ENCODE data around the gene RAB11FIP4.

Gene RAB11FIP4

DNA sequence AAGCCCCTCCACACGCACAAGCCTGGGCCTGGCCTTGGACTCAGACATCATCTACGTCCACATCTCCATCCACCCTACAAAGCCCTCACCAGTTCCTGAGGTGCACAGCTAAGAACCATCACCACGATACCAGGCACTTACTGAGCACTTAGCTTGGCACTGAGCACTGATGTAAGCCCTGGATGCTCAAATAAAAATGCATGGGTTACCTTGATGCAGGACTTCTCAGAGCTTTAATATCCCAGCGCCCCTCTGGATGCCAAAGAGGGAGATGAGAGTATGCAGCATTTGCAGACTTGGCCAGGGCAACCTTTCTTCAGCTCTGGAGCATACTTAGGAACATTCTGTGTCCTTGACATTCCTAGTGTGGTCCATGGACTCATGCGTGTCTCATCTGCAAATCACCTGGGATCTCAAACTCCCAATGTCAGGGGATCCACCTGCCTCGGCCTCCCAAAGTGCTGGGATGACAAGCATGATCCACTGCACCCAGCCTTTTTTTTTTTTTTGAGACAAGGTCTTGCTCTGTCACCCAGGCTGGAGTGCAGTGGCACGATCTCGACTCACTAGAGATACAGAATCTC, 69.8 kb downstream of the RAB11FIP4 start:
- no peak for DNase-seq (ENCODE audit: low read depth)

- DNase-seq (ENCODE audit: low read depth) = no peak
Observed at GRCh38 chr17:31462261-31462660, 70.8 kb downstream of the RAB11FIP4 start.

DNA sequence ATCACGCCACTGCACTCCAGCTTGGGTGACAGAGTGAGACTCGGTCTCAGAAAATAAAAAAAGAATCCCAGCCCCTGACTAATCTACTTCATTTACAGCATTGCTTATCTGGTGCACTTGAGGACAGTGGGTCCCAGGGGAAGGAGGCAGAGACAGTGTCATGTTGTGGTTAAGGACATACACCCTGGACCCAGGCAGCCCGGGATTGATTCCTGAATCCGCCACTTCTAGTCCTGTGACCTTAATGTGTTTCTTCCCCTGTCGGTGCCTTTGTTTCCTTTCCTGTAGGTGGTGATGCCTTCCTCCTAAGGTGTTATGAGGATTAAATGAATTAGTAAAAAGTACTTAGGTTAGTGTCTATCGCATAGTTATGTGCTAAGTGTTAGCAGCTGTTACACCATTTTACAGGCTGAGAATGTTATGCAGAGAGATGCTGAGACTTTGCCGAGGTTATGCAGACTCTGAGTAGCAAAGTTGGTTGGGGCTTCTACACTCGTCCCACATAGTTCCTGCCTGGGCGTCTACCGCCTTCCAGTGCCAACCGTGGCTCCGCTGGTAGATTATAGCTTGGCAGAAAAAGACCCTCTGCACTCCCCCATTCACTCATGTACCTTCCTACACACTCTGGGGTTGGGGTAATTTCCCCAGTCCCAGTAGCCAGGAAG, 74.8 kb downstream of the RAB11FIP4 start:
- DNase-seq (ENCODE audit: low read depth) = no peak

GRCh38 chr17:31467502-31468256, 76.2 kb downstream of the RAB11FIP4 start:
- DNase-seq (ENCODE audit: low read depth) = no peak

GRCh38 chr17:31469959-31470358, 78.5 kb downstream of the RAB11FIP4 start:
- no peak for DNase-seq (ENCODE audit: low read depth)

DNA sequence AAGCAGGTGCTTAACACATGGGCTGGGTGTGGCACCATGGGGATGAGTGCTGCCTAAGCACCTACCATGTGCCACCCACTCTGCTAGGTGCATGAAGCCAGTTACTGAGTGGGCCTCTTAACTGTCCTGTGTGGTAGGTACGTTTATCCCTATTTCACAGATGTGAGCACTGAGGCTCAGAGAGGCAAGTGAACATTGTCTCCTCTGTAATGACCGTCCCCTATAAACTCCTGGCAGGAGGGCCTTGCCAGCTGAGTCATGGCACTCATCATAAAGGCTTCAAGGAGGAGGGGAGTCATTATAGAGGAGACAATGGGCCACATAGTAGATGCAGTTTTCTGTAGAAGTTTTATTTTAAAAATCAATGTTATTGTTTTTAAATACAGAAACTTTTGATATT, 79.1 kb downstream of the RAB11FIP4 start:
- no peak for DNase-seq (ENCODE audit: low read depth)

- no peak for DNase-seq (ENCODE audit: low read depth)
Observed at GRCh38 chr17:31472137-31472536, 80.7 kb downstream of the RAB11FIP4 start.

DNA sequence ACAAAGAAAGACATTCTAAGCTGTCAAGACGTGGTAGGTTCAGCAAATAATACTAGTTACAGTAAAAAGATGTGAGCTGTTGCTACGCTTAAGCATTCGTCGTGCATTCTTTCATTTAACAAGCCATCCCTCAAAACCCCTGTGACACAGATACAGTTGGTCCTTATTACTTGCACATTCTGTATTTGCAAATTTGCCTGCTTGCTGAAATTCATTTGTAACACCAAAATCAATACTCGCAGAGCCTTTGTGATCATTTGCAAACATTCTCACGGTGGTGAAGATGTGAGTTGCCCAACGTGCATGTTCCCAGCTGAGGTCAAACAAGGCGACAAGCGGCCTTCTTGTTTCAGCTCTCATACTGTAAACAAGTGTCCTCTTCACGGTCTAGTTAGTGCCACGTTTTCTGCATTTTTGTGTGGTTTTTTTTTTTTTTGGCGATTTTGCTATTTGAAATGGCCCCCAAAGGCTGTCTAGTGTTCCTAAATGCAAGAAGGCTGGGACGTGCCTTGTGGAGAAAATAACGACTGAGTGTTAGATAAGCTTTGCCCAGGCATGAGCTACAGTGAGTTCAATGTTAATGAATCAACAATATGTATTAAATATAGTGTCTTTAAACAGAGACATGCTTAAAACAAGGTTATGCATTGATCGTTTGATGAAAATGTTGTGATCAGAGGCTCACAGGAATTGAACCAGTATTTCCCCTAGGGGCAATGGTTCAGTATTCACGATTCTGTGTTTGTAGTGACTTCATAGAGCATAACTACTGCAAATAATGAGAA, 84.1 kb downstream of the RAB11FIP4 start:
- DNase-seq (ENCODE audit: low read depth) = no peak

DNA sequence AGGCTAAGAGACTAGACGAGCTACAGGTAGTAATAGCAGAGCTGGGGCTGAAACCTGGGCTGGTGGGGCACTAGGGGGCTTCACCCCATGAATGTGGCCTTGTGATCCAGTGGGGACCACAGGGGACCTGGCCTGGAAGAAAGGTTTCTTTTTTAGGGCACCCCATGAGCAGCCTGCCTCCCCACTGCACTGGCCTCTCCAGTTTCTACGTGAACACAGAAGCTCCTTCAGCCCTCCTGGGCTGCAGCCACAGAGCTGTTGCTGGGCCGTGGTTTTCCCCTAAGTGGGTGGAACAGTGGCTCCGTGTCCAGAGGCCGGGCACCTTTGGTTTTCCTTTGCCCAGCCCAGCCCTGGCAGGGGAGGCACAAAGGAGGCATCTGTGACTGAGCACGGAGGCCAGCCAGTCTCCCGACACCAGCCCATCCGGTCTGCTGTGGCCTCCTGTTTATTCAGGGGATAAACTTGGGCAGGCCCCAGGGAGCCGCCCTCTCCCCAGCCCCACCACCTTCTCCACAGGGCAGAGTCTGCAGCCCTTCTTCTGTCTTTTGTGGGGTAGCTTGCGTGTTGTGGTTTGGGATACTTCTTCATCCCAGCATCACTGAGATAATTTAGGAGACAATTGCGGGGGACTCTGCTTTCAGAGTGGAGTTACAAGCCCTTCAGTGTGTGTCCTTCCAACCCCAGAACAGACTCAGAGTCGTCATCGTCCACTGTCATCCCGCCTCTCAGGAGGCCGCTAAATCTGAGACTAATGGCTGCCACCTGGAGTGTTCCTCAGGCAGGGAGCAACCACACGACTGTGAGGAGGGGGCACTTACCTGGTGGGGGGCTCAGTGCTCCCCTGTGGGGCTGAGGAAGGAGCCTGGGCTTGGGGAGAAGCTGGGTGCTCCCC, 85.3 kb downstream of the RAB11FIP4 start:
- no peak for DNase-seq (ENCODE audit: low read depth)

GRCh38 chr17:31477417-31478055, 86.1 kb downstream of the RAB11FIP4 start:
- DNase-seq (ENCODE audit: low read depth) = no peak

DNA sequence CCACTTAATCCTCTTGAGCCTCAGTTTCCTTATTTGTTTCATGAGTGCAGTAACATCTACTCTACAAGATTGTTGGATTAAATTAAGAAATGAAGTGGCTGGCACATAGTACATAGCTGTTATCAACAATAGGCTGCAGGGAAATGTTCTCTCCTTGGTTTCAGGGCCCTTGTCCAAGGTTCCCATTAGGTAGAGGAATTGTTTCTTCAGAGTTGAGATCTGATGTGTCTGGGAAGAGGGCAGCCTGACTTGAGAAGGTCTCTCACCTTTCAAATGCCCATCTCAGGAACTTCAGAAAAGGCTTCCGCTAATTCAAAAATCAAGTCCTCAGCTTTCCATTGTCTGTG, 87.6 kb downstream of the RAB11FIP4 start:
- DNase-seq (ENCODE audit: low read depth) = no peak

DNA sequence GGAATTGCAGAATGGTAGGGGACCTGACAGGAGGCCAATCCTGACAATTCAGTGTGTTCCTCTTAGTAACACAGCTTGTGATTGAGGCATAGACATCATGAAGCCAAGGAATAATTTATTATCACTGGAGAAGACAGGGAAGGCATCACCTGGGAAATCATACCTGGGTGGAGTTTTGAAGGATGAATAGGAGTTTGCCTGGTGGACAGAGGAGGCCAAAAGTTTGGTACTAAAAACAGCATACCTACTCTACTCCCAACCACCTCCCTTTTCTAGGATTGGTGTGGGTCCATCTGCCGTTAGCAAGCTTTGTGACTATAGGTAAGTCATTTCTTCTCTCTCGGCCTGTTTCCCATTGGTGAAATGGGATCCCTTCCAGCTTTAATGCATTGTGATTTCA, 88.0 kb downstream of the RAB11FIP4 start:
- DNase-seq (ENCODE audit: low read depth) = no peak

DNA sequence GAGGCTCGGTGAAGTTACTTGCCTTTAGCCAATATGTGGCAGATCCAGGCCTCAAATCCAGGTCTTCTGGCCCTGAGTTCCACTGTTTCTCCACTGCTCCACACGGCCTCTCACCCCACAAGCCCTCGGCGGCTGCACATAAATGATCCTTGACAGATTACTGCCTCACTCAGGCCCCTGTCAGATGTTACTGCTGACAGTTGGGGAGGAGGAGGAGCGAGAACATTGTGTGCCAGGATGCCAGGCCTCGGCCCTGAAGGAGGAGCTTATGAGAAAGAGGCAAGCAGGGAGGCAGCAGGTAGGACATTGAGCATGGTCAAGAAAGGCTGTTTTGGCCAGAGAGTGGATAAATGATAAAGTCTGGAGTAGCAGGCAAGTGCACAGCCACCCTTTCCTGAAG, 88.6 kb downstream of the RAB11FIP4 start:
- DNase-seq (ENCODE audit: low read depth) = no peak

DNA sequence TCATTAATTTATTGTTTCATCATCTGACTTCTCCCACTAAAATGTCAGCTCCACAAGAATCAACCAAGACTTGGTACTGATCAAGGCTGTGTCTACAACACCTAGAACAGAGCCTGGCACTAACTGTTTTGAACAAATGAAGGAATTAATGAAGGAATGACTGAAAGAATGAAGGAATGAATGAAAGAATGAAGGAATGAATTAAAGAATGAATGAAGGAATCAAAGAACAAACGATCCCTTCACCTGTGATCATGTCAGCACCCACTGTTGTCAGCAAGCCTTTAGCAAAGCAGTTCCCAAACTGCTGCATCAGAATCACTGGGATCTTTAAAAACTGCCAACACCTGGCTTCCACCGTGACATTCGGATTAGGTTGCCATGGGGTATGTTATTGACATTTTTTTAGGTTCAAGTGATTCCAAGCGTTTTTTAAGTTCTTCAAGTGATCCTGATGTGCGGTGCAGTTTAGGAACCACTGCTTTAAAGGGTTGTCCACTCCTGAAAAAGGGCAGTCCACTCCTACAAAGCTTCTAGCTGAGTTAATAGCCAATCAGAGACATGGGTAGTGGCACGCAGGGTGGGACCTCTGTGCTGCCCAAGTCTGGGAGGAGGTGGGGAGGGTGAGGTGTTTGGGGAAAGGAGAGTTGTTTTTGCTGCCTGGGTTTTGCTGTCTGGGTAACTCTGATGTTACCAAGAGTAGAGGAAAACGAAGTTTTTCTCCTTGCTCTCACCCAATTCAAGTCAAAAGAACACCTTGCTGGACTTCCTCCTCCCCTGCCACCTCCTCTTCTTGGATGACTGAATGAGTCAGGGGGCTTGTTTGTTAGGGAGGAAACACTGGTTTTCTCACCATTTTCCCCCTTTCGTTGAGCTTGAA, 89.7 kb downstream of the RAB11FIP4 start:
- no peak for DNase-seq (ENCODE audit: low read depth)

- DNase-seq (ENCODE audit: low read depth) = no peak
Observed at GRCh38 chr17:31481783-31482081, 90.3 kb downstream of the RAB11FIP4 start.

GRCh38 chr17:31484821-31485220, 93.3 kb downstream of the RAB11FIP4 start:
- DNase-seq (ENCODE audit: low read depth) = no peak

GRCh38 chr17:31486351-31487062, 95.0 kb downstream of the RAB11FIP4 start:
- no peak for DNase-seq (ENCODE audit: low read depth)

DNA sequence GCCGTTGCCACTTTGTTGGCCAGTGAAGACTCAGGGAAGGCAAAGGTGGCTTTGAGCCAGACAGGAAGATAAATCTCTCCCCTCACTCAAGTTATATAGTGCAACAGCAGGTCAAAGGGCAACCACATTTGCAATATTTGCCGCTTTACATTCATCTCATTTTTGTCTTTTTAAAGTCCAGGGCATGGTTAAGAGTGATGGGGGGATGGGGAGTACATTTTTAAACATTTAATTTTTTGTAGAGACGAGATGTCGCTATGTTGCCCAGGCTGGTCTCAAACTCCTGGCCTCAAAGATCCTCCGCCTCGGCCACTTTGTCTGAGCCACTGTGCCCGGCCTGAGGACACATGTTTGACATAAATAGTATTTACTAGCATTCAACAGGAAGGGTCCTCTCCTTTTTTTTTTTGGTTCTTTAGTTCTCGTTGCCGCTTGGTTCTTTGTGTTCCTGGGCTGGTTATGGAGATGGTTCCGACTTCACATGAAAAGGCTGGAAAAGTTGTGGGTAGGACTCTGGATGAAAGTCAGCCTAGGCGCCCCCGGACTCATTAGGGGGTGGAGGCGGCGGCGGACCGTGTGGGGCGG, 95.7 kb downstream of the RAB11FIP4 start:
- DNase-seq (ENCODE audit: low read depth) = no peak

- peak; percentile 4 for DNase-seq (ENCODE audit: low read depth)
Observed at GRCh38 chr17:31487648-31488263, 96.3 kb downstream of the RAB11FIP4 start.
